ENCODE results near the gene PARM1. TPM values are rescaled to one million over a fixed set of nuclear protein-coding genes. Genes with fewer than 3 reads are reported as not detected.

PARM1 gene
- total and polyA plus RNA-seq, 2 of the 4 experiments (the other 2 are of a cell fraction) = 0.07 to 0.18 TPM

DNA sequence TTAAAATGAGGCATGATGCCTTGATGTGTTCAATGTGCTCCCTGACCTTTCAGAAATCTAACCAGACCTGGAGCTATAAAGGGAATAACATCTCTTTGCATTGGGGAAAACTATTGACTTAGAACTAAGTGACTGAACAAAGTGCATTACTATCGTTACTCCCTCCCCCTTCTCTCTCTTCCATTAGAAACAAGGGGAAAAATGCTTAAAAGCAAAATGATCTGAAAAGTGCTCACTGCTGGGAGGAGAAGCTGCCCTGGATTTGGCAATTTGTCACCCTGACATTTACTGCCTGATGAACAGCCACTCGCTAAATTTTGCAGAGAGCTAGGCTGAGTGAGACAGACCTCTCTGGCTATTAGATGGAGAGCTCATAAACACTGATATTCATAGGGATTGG is 48.6 kb upstream of the PARM1 start:
- Histone ChIP-seq H3K14ac (replicated peaks; ENCODE audit: low read depth, low read length) (no peak overlapping the region), H3K9me1 (ENCODE audit: insufficient read depth, low read length) (no peaks in the 10 kb centered on the region), H4K20me1 (ENCODE audit: insufficient read depth, low read length) (no peaks in the 10 kb centered on the region), H4K8ac (ENCODE audit: low read depth in 2 of 2, low read length in 2 of 2) (no peak overlapping the region), H3K27ac (ENCODE audit: insufficient read depth, low read length) (no peak overlapping the region), H3K9me3 (ENCODE audit: control insufficient read depth, insufficient read depth, low read length) (no peaks in the 10 kb centered on the region), H3K4me2 (ENCODE audit: low read depth, low read length) (no peak overlapping the region; the same call in 1 of the 2 replicates), H3K4me1 (ENCODE audit: control insufficient read depth, insufficient read depth, low read length) (no peaks in the 10 kb centered on the region), H2AFZ (replicated peaks; ENCODE audit: low read length, poor library complexity) (no peak overlapping the region), H4K91ac (ENCODE audit: insufficient read depth, low read depth, low read length) (no peak overlapping the region), H2AK5ac (ENCODE audit: low read depth, low read length) (no peak overlapping the region), H3K4me3 (ENCODE audit: insufficient read depth, low read depth, low read length) (no peak overlapping the region), H2AK9ac (replicated peaks; ENCODE audit: low read depth, low read length, poor library complexity) (no peak overlapping the region), H2BK20ac (ENCODE audit: low read depth, low read length) (no peak overlapping the region), H3K27me3 (ENCODE audit: control insufficient read depth, insufficient read depth, low read length) (no peaks in the 10 kb centered on the region; the same call in 1 of the 2 replicates), H3K79me1 (ENCODE audit: low read depth in 1 of 2, low read length in 2 of 2) (no peaks in the 10 kb centered on the region), H2BK120ac (ENCODE audit: low read depth, low read length) (no peak overlapping the region), H3K56ac (ENCODE audit: extremely low read depth, insufficient read depth, low read length) (no peak overlapping the region), H2BK5ac (ENCODE audit: low read depth, low read length, poor library complexity, severe bottlenecking) (no peak overlapping the region), H3K36me3 (ENCODE audit: control insufficient read depth, insufficient read depth, low read length) (no peaks in the 10 kb centered on the region), H3K4ac (ENCODE audit: low read depth, low read length) (no peak overlapping the region), H2BK15ac (ENCODE audit: low read depth, low read length) (no peak overlapping the region), H3K18ac (ENCODE audit: low read depth, low read length) (no peak overlapping the region), H3K9ac (ENCODE audit: low read depth, low read length) (no peak overlapping the region), H4K5ac (ENCODE audit: low read depth, low read length) (no peak overlapping the region), H3K23ac (ENCODE audit: low read depth, low read length) (no peak overlapping the region)
- in situ Hi-C loops (cut with MboI; ENCODE audit: low sequenced_read_pairs) (no loop called here), intact Hi-C loops (cut with micrococcal nuclease) (no loop called here), dilution Hi-C loops (cut with HindIII; ENCODE audit: low sequenced_read_pairs, unreplicated experiment) (no loop called here)
- BruUV-seq (replicated peaks) = no TSS peak
- ChIA-PET CTCF (interaction anchor here (1.0 to 2.5 kb wide), 3 partner anchors 9 to 564 kb away, joined by 3 to 10 read pairs (median 6); no protein-coding TSS in a partner anchor), POLR2A (ENCODE audit: unreplicated experiment) (no interaction called here)
- DNase-seq (no peak), ATAC-seq (ENCODE audit: low read depth) (no peak)
- TF ChIP-seq MAZ (IDR thresholded peaks at IDR 0.05; ENCODE audit: borderline replicate concordance, low read depth, low read length) (no peak), BHLHE40 (IDR thresholded peaks at IDR 0.05; ENCODE audit: low read depth, low read length) (no peak), CEBPB (IDR thresholded peaks at IDR 0.05; ENCODE audit: low read depth, low read length) (no peak), MXI1 (IDR thresholded peaks at IDR 0.05; ENCODE audit: borderline replicate concordance, low read depth, low read length) (no peak), CTCF (conservative IDR thresholded peaks at IDR 0.05; ENCODE audit: low read depth, low read length) (no peak), CHD1 (IDR thresholded peaks at IDR 0.05; ENCODE audit: low read depth, low read length) (no peak), NFE2L2 (IDR thresholded peaks at IDR 0.05; ENCODE audit: low read depth, low read length) (no peak), RAD21 (IDR thresholded peaks at IDR 0.05; ENCODE audit: low read length) (no peak), POLR2A (IDR thresholded peaks at IDR 0.05; ENCODE audit: low read depth, low read length) (no peak), FOS (IDR thresholded peaks at IDR 0.05; ENCODE audit: low read depth, low read length) (no peak), RCOR1 (IDR thresholded peaks at IDR 0.05; ENCODE audit: insufficient replicate concordance, low read length) (no peak)
- TF ChIP-seq, protein P1, sequence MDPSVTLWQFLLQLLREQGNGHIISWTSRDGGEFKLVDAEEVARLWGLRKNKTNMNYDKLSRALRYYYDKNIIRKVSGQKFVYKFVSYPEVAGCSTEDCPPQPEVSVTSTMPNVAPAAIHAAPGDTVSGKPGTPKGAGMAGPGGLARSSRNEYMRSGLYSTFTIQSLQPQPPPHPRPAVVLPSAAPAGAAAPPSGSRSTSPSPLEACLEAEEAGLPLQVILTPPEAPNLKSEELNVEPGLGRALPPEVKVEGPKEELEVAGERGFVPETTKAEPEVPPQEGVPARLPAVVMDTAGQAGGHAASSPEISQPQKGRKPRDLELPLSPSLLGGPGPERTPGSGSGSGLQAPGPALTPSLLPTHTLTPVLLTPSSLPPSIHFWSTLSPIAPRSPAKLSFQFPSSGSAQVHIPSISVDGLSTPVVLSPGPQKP (IDR thresholded peaks at IDR 0.05; ENCODE audit: borderline replicate concordance, low read depth, low read length) = no peak
- TF ChIP-seq, protein P2, sequence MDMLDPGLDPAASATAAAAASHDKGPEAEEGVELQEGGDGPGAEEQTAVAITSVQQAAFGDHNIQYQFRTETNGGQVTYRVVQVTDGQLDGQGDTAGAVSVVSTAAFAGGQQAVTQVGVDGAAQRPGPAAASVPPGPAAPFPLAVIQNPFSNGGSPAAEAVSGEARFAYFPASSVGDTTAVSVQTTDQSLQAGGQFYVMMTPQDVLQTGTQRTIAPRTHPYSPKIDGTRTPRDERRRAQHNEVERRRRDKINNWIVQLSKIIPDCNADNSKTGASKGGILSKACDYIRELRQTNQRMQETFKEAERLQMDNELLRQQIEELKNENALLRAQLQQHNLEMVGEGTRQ (IDR thresholded peaks at IDR 0.05; ENCODE audit: low read depth, low read length) = no peak
- WGBS, 2 experiments (ENCODE audit: extremely low coverage in 2 of 2, insufficient read length in 1 of 2) = no CpG with 5 or more reads among the region's 2 CpGs
